HG02943 (cell line): ENCODE measurements around the gene TXNDC16.

Source experiments
- ATAC-seq: cut with Tn5 transposase; IDR thresholded peaks from one replicate; pipeline ENCODE4 v1.9.1; 2021; ENCODE audit warnings: mild to moderate bottlenecking, low read depth, moderate library complexity; ENCODE audit not compliant: unreplicated experiment

The TXNDC16 gene

DNA sequence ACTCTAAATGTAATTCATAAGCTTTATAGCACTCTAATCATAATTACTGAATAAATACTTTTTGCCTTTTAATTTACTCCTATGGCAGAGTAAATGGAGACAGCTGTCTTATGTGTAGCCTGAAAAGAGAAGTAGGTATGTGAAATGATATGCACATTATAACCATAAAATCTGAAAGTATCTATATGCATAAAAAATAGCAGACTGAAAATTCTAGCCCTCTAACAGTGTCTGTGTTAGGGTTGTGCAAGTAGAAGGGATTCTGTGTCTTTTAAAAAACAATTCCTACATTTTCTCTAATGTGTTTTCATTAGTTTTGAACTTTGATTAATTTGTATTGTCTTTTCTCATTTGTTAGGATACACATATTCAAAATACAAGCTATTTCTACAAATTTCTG, 94.9 kb downstream of the TXNDC16 start:
- no peak for ATAC-seq

DNA sequence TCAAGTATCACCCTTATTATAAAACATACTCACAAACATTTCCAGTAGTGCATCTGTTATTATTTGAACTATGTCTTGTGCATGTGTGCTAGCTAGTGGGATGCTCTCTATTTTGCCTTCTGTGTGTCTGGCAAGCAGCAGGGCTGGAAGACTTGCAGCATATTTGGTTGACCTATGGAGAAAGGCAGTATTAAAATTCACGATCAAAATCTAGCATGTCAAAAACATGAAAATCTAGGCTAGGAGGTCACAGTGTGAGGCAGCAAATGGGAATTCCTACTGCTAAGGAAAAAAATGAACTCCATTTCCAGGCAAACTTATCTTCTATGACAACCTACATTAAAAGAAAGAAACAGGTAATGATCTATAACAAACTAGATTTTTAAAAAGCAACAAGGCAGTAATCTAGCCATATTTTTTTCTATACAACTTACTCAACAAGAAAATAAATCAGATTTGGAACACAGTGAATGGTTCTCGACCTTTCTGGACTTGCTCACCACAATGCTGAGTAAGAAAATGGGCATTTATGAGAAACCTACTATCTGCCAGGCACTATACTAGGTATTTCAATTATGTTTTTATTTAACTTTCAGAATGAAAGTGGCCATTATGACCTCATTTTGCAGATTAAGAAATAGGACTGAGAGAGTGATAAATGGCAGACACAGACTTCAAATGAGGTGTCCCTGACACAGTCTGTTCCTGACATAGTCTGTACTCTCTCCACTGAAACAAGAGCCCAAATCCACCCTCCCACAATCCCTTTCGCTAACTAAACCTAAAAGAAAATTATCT, 96.8 kb downstream of the TXNDC16 start:
- no peak for ATAC-seq

DNA sequence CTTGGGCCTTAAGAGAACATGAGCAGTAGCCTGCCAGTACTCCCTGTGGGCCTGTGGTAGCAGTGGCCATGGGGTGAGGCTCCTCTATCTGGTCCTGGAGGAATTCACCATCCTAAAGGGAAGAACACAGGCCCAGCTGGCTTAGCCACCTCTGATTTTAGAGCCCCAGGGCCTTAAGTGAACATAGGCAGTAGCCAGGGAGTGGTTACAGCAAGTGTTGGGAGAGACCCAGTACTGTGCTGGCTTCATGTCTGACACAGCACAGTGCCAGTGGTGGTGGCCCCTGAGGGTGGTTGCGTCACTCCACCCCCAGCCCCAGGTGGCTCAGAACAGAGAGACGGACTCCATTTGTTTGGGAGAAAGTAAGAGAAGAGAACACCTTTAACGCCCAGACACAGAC, 105.1 kb downstream of the TXNDC16 start:
- no peak for ATAC-seq

DNA sequence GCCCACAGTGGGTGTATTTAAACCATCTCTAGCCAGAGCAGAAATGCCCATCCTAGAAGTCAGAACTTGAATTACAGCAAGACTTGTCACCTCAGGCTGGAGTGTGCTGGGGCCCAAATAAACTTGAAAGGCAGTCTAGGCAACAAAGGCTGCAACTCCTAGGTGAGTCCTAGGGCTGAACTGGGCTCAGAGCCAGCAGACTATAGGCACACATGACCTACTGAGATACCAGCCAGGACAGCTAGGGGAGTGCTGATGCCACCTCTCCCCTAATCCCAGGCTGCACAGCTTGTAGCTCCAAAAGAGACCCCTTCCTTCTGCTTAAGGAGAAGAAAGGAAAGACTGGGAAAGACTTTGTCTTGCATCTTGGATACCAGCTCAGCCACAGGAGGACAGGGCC, 106.0 kb downstream of the TXNDC16 start:
- ATAC-seq, result no peak

DNA sequence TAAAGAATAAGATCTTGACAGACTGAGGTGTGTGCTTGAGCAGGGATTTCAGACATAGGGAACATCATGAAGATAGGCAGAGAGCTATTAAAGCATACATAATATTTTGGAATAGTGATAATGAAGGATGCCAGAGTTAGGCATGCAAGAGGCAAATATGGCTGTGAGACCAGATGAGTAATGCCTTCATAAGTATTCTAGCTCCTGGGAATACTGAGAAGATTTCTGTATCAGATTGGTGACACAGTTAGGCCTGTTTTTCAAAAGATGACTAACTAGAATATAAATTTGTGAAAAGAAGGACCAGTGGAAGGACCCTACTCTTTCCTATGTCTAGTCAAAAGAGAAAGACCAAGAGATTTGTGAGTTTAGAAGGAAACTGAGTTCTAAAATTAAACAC, 108.8 kb downstream of the TXNDC16 start:
- ATAC-seq, result no peak

DNA sequence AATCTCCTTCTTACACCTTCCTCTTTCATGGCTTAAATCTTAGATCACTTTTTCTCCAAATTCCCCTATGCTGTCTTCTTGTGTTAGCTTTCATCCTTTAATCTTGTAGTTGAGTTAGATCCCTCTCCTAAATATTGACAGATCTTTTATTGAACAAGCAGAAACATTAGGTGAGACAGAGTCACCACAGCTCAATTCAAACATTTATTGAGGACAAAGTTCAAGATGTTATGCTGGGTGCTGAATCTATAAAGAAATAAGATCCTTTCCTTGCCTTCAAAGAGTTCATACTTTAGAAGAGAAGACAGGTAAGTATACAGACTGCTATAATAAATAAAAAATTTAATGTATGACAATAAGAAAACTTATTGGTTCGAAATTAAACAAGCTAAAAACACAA, 109.7 kb downstream of the TXNDC16 start:
- ATAC-seq, result no peak

DNA sequence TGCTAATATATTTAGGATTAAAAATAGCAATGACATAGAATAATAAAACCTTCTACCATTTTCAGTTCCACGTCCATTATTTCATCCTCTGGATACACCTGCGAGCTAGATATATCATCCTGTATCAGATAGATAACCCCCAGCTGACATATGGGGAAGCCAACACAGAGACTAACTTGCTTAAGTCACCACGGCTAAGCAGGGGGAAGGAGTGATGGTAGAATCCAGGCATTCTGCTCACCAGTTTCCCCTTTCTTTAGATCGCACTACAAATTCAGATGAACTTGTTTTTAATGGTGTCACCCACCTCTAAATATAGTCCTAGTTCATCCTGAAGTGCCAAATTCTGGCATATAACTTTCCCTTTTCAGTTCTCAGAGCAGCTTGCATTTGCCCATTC, 110.1 kb downstream of the TXNDC16 start:
- no peak for ATAC-seq

DNA sequence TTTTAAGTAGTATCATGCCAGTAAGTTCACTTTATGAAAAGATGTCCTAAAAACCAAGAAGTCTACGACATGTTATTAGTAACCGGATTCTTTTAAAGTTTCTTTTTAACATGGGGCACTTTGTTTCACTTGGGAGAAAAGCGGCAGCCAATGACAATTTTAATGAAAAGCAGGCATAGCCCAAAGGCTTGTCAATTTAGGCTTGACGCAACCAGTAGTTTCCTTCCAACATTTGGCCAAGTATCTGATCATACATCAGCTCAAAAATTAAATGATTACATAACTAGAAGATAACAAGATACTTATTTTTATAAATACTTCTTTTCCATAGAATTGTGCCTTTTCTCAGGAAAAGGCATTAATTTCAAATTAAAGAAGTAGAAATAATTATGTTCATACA, 112.8 kb downstream of the TXNDC16 start:
- ATAC-seq, result no peak

DNA sequence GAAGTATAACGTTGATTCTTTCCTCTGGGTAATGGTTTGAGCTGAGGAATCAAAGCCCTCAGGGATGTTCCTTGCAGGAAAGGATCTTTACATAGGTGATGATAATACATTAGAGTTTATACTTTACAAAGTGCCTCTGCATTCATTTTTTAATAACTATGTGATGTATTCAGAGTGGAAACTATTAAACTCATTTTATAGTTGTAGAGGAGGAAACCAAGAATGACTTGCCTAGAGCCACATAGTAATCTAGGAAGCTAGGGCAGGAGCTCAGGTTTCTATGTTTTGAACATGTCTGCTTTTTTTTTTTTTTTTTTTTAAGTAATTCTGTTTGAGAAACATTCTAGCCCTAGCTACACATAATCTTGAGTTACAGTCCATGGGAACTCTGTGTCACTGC, 117.3 kb downstream of the TXNDC16 start:
- no peak for ATAC-seq

DNA sequence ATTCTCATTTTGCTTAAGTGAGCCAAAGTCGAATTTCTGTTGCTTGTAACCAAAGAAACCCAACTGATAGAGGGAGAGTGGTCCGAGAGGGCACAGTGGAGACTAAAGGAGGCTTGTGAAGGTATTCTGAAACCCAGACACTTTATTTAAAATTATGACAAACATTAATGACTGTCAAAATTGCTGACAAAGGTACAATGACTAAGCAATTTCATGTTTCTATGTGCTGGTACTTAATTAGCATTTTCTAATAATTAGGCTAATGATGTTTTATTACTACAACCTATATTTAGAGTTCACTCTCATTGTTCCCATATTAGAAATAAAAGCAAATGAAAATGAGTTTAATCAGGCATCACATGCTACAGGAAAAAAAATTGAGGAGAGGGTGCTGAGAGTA, 121.8 kb downstream of the TXNDC16 start:
- ATAC-seq, result no peak

DNA sequence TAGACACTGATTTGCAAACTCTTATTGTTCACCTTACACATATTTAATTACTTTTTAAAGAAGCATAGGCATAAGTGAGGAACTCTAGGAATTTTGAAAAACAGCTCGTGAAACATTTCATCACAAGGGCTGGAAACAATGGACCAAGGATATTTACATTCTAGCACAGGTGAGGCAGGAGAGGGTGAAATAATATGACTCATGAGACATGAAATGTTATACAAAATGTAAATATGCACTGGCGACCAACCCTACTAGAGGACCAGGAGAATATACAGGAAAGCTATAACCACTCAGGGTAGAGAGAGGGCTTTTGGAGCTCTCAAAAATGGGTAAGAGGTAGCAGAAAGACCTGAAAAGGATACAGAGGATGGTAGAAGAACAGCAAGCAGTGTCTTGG, 122.9 kb downstream of the TXNDC16 start:
- ATAC-seq, result no peak

DNA sequence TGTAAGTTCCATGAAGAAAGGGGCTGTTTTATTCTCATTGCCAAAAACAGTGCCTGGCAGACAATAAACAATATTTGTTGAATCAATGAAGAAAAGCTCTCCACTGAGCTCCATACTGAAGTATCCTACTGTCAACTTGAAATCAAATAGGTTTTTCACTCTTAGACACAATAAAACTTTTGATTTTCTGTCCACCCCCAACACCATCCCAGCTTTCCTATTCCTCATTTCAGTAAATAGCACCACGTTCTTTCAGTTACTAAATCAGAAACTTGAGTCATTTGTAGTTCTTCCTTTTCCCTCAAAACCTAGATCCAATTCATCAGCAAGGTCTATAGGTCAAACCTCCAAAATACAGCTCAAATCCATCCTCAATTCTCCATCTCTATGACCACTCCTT, 124.8 kb downstream of the TXNDC16 start:
- no peak for ATAC-seq

DNA sequence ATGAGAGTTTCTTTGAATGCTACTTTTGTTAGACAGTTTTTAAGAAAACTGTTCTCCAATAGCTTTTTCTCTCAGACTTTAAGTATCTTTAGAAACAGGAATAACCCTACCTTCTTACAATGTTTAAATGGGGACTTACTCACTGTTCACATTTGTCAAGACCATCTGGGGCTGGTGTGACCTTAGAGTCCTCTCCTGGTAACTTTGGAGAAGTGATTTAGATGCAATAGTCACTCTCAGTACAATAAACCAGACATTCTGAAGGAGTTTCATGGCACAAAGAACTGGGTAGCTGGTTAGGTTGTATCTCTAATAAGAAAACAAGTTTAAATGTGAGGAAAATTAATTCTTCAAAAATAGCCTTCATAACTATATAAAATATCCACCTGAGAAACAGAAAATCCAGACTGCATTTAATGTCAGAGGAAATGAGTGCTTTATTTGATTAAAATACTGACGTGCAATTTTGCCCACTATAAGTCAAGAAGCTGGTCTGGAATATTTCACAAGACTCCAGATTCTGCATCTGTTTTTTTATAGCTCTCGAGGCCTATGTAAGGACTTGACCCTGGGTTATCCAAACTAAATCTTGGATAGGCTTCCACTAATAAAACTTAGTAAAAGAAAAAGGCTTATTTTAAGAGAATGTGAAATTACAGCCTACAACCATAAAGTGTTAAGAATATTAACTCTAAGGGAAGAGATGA, 129.5 kb downstream of the TXNDC16 start:
- no peak for ATAC-seq

DNA sequence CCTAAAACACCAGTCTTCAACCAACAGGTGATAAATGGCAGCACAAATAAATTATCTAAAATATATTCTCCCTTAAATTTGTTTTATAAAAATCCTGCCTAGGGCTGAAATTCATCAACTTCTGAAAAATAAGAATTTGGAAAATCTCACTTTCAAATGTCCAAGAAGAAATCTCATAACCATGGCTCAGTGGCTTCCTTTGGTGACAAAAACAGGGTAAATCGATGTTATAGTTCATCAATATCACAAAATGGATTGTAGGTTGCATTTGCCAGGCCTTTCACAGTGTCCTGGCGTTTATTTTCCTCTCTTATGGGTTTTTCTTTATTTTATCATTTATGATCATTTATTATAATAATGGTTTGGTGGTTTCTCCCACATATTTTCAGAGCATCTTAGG, 135.2 kb downstream of the TXNDC16 start:
- no peak for ATAC-seq

DNA sequence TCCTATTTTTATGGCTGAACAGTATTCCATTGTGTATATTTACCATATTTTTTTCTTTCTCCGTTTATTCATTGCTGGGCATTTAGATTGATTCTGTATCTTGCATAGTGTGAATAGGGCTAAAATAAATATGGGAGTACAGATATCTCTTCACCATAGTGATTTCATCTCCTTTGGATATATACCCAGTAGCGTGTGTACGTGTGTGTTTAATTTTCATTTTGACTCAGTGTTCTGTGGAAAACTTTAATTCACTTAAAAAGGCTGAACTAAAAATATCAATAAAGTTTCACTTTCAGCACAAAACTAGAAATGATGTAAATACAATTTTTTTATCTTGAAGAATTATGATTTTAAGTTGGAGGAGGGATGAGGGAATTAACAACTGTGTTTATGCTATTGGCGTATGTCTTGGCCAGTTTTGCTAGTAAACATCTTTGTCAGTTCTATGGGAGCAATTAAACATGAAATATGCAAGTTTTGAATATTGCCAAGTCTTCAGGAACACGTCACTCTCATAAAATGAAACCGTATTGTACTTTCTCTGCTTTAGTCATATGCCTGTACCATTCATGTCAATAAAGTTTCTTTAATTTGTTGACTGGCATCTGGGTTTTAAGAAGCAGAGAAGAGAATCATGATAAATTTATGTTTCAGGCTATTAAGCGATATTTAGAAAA, 138.4 kb downstream of the TXNDC16 start:
- ATAC-seq, result no peak

DNA sequence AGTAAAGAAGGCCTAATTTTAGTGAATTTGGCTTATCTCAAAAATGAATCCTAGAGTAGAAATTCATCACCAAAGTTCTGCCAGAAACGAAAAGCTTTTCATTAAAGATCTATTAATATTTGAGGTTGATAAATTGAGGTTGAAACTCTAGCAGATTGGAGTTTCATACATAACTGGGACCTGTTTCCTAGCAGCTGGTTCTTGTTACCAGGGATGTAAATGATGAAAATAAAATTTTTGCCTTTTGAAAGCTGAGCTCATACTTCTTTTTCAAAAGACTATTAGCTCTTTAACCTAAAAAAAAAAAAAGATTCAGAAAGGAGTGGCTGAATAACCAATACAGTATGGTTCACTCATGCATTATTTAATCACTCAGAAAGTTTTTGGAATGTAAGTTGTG, 139.9 kb downstream of the TXNDC16 start:
- no peak for ATAC-seq

DNA sequence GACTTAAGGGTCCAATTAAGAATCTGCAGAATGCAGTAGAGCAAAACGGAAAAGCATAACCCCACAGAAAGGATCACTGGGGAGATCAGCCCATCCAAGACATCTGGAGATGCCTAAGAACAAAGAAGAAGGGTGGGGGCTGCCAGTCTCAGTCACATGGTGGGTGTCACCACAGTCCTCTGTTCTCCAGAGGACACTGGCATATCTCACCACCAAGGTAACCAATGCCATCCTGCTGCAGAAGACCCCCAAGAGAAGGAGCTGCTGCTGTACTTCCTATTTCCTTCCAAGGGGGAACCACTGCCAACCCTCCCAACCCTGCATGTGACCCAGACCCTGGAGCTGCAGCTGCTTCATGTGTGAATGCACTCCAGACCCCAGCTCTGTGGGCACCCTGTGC, 147.0 kb downstream of the TXNDC16 start:
- no peak for ATAC-seq

DNA sequence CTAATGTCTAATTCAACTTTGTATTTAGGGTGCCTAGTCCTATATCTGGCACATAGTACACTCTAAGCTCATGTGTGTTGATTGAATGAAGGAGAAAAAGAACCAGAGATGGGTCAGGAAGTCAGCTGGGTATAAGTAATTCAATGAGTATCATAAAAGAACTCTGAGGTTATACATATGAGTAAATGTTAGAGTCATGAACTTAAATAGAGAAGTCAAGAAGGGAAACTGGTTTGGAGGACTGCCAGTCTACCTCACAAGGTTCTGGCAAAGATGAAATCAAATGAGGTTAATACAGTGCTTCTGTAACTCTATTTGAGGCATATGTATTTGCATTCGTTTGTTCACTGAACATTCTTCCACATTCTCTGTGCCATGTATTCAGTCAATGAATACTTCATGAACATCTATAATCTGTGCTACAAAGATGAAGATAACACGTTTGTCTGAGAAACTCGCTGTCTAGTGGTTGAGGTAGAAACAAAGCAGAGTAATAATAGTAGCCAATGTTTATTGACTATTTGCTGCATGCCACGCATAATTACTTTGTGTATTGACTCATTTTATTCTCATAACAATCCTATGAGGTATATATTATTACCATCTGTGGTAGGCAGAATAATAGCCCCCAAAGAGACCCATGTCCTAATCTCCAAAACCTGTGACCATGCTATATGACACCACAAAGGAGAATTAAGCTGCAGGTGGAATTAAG, 149.3 kb downstream of the TXNDC16 start:
- ATAC-seq, result no peak

DNA sequence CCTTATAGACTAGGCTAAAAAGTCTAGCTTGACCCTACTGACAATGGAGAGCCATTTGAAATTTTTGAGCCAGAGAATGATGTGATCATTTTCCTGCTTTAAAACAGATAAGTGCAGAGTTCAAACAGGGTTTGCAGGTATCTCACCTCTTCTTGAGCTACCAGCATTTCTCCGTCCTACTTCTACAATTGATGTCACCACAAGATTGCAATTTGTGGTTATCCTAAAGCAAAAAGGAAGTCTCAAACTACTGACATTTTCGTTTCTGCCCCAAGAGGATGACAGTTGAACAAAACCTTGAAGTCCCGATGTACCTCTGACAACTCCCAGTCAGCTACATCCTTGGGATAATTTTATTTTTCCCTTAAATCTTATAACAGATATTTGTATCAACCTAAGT, 151.5 kb downstream of the TXNDC16 start:
- no peak for ATAC-seq

DNA sequence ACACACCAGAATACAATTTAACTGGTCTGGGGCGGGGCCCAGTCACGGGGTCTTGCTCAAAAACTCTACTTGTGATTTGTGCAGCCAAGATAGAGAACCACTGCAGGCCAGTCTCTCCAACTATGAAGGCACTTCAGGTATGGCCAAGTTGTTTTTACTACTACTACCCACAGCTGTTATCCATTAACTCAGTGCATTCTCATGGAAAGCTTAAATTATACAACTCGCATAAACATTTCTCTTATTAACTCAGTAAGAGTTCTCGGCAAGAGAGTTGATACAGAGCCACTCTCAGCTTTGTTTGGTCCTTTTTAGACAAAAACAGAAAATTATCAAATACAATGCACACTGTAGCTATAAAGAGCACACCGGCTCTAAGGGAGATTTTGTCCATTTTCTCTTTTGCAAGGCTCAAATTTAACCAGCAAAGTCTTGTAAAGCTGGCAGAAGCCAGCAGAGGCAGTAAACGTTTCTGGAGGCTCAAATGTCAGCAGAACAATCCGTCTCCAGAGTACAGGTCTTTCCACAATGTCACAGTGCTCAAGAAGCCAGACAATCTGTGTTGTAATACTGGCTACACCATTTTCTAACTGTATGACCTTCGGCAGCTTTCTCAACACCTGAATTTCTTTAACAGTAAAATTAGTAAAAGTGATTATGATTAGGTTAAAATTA, 152.2 kb downstream of the TXNDC16 start:
- ATAC-seq, result no peak
